Left ventricle myocardium inferior (tissue), 1 donor: ENCODE data around the gene ALS2CL. TPM values are rescaled to one million over a fixed set of nuclear protein-coding genes. Genes with fewer than 3 reads are reported as not detected.

Experiments used
- DNase-seq: peaks from one replicate; pipeline ENCODE4 v3.0.0-alpha.2; 2020
- H3K27ac ChIP-seq: fragments of 200-600 bp; replicated peaks from 2 replicates; pipeline ENCODE4 v1.8.0; 2021
- H3K27me3 ChIP-seq: fragments of 200-600 bp; 2 replicates; pipeline ENCODE4 v1.8.0; 2021; ENCODE audit warnings: low read depth
- H3K36me3 ChIP-seq: fragments of 200-600 bp; 2 replicates; pipeline ENCODE4 v1.8.0; 2021
- H3K4me1 ChIP-seq: fragments of 200-600 bp; 2 replicates; pipeline ENCODE4 v1.8.0; 2021
- H3K4me3 ChIP-seq: fragments of 200-600 bp; 2 replicates; pipeline ENCODE4 v1.8.0; 2021; ENCODE audit warnings: mild to moderate bottlenecking, moderate library complexity
- H3K9me3 ChIP-seq: fragments of 200-600 bp; replicated peaks from 2 replicates; pipeline ENCODE4 v1.8.0; 2021
- CTCF ChIP-seq: fragments of 200-600 bp; IDR thresholded peaks from 2 replicates; pipeline ENCODE4 v1.8.0; 2021; ENCODE audit warnings: antibody characterized with exemption, mild to moderate bottlenecking, borderline replicate concordance
- intact Hi-C: fragments of 100-400 bp; cut with micrococcal nuclease; formaldehyde crosslinking; loops from one replicate; pipeline ENCODE4 v1.11.0; 2022
- total RNA-seq: library from RNA; stranded (reverse); fragmentation: NEBNext Ultra II Directional; extraction: Animal tissue kit (Norgen Biotek cat#: 25700); gene quantifications from one replicate; pipeline ENCODE4 v1.2.1, GENCODE V29; 2021
- donor health status: DM: no; HTN: yes; CAD: no; lungs with severe emphysema.

ALS2CL gene
- total RNA-seq, 1 donor from 2014 or later: 33.7 TPM

- intact Hi-C loops: no loop called here
- no peak overlapping the region for H3K4me3 ChIP-seq
- H3K27me3 ChIP-seq: peaks cover 32% of the 10 kb centered on the region
- peaks cover 4% of the 10 kb centered on the region for H3K9me3 ChIP-seq
- no peaks in the 10 kb centered on the region for H3K4me1 ChIP-seq
- H3K36me3 ChIP-seq: no peaks in the 10 kb centered on the region
- H3K27ac ChIP-seq: no peak overlapping the region
- DNase-seq: no peak
- no peak for TF ChIP-seq CTCF
Observed at GRCh38 chr3:46725621-46726314, 32.3 kb upstream of the ALS2CL start.

- TF ChIP-seq CTCF: no peak
- no peak overlapping the region for H3K27ac ChIP-seq
- peaks cover 36% of the 10 kb centered on the region for H3K27me3 ChIP-seq
- intact Hi-C loops: no loop called here
- H3K9me3 ChIP-seq: peaks cover 4% of the 10 kb centered on the region
- no peaks in the 10 kb centered on the region for H3K4me1 ChIP-seq
- no peaks in the 10 kb centered on the region for H3K36me3 ChIP-seq
- DNase-seq: no peak
- H3K4me3 ChIP-seq: no peak overlapping the region
Observed at GRCh38 chr3:46724424-46724823, 30.9 kb upstream of the ALS2CL start.

GRCh38 chr3:46722443-46722842, 29.0 kb upstream of the ALS2CL start:
- Histone ChIP-seq H3K36me3 (no peaks in the 10 kb centered on the region), H3K27me3 (peaks cover 48% of the 10 kb centered on the region), H3K4me3 (no peak overlapping the region), H3K9me3 (peaks cover 4% of the 10 kb centered on the region), H3K27ac (no peak overlapping the region), H3K4me1 (no peaks in the 10 kb centered on the region)
- DNase-seq: no peak
- intact Hi-C loops: no loop called here
- TF ChIP-seq CTCF: no peak

- intact Hi-C loops: no loop called here
- Histone ChIP-seq H3K4me1 (no peaks in the 10 kb centered on the region), H3K27ac (no peak overlapping the region), H3K27me3 (peaks cover 54% of the 10 kb centered on the region), H3K9me3 (peaks cover 4% of the 10 kb centered on the region), H3K36me3 (no peaks in the 10 kb centered on the region), H3K4me3 (no peak overlapping the region)
- DNase-seq: no peak
- TF ChIP-seq CTCF: no peak
Observed at GRCh38 chr3:46721009-46721408, 27.5 kb upstream of the ALS2CL start.

GRCh38 chr3:46719735-46720271, 26.3 kb upstream of the ALS2CL start:
- Histone ChIP-seq H3K9me3 (peaks cover 4% of the 10 kb centered on the region), H3K36me3 (no peaks in the 10 kb centered on the region), H3K4me3 (no peak overlapping the region), H3K27ac (no peak overlapping the region), H3K4me1 (no peaks in the 10 kb centered on the region), H3K27me3 (peaks cover 64% of the 10 kb centered on the region)
- TF ChIP-seq CTCF: no peak
- no peak for DNase-seq
- intact Hi-C loops: no loop called here
